Adipocyte (in vitro differentiated cells): Measurements from ENCODE around the gene MAP3K4.

ENCODE experiments used
- DNase-seq: peaks from one replicate; pipeline ENCODE4 v3.0.0-alpha.2; 2015; ENCODE audit warnings: low read depth
- H3K27me3 ChIP-seq: replicated peaks from 2 replicates; pipeline ENCODE4 v1.7.0; 2013; ENCODE audit warnings: mild to moderate bottlenecking, low read length, moderate library complexity; ENCODE audit not compliant: control insufficient read depth, insufficient read depth
- H3K36me3 ChIP-seq: 2 replicates; pipeline ENCODE4 v1.7.0; 2013; ENCODE audit warnings: low read length, mild to moderate bottlenecking, moderate library complexity; ENCODE audit not compliant: control insufficient read depth, insufficient read depth, severe bottlenecking
- H3K4me1 ChIP-seq: 2 replicates; pipeline ENCODE4 v1.7.0; 2013; ENCODE audit warnings: mild to moderate bottlenecking, low read length, moderate library complexity; ENCODE audit not compliant: control insufficient read depth, insufficient read depth
- H3K4me3 ChIP-seq: 2 replicates; pipeline ENCODE4 v1.7.0; 2013; ENCODE audit warnings: mild to moderate bottlenecking, low read length, moderate library complexity
- H3K9ac ChIP-seq: 2 replicates; pipeline ENCODE4 v1.7.0; 2013; ENCODE audit warnings: mild to moderate bottlenecking, low read length, moderate library complexity
- H3K9me3 ChIP-seq: 2 replicates; pipeline ENCODE4 v1.7.0; 2013; ENCODE audit warnings: mild to moderate bottlenecking, low read length, moderate library complexity; ENCODE audit not compliant: control insufficient read depth

The MAP3K4 gene

GRCh38 chr6:161139304-161139765 is 147.8 kb downstream of the MAP3K4 start:
- DNase-seq: no peak
- peaks cover 1% of the 10 kb centered on the region for H3K4me1 ChIP-seq
- H3K27me3 ChIP-seq: no peaks in the 10 kb centered on the region
- no peak overlapping the region for H3K9ac ChIP-seq
- peaks cover 7% of the 10 kb centered on the region for H3K36me3 ChIP-seq
- H3K9me3 ChIP-seq: no peaks in the 10 kb centered on the region
- H3K4me3 ChIP-seq: no peak overlapping the region

- no peaks in the 10 kb centered on the region for H3K4me1 ChIP-seq
- H3K9me3 ChIP-seq: no peaks in the 10 kb centered on the region
- peaks cover 8% of the 10 kb centered on the region for H3K36me3 ChIP-seq
- H3K9ac ChIP-seq: no peak overlapping the region
- no peak for DNase-seq
- H3K27me3 ChIP-seq: no peaks in the 10 kb centered on the region
- no peak overlapping the region for H3K4me3 ChIP-seq
Observed at GRCh38 chr6:161139766-161140553, 148.4 kb downstream of the MAP3K4 start.

GRCh38 chr6:161140554-161140875 is 148.9 kb downstream of the MAP3K4 start:
- Histone ChIP-seq H3K4me1 (no peaks in the 10 kb centered on the region), H3K4me3 (no peak overlapping the region), H3K9ac (no peak overlapping the region), H3K9me3 (no peaks in the 10 kb centered on the region), H3K27me3 (no peaks in the 10 kb centered on the region), H3K36me3 (peaks cover 12% of the 10 kb centered on the region)
- DNase-seq: no peak

- Histone ChIP-seq H3K36me3 (peaks cover 15% of the 10 kb centered on the region), H3K4me3 (no peak overlapping the region), H3K27me3 (no peaks in the 10 kb centered on the region), H3K9me3 (no peaks in the 10 kb centered on the region), H3K9ac (no peak overlapping the region), H3K4me1 (no peaks in the 10 kb centered on the region)
- no peak for DNase-seq
Observed at GRCh38 chr6:161141173-161141572, 149.6 kb downstream of the MAP3K4 start.

- Histone ChIP-seq H3K4me1 (no peaks in the 10 kb centered on the region), H3K9me3 (no peaks in the 10 kb centered on the region), H3K4me3 (no peak overlapping the region), H3K27me3 (no peaks in the 10 kb centered on the region), H3K36me3 (peaks cover 17% of the 10 kb centered on the region), H3K9ac (no peak overlapping the region)
- DNase-seq: no peak
Observed at GRCh38 chr6:161142957-161143296, 151.4 kb downstream of the MAP3K4 start.

GRCh38 chr6:161143663-161144430 is 152.3 kb downstream of the MAP3K4 start:
- H3K36me3 ChIP-seq: peaks cover 25% of the 10 kb centered on the region
- DNase-seq: no peak

GRCh38 chr6:161150136-161150535 is 158.6 kb downstream of the MAP3K4 start:
- DNase-seq: no peak
- no peaks in the 10 kb centered on the region for H3K4me1 ChIP-seq
- H3K9me3 ChIP-seq: no peaks in the 10 kb centered on the region
- H3K36me3 ChIP-seq: peaks cover 25% of the 10 kb centered on the region
- H3K27me3 ChIP-seq: no peaks in the 10 kb centered on the region
- no peak overlapping the region for H3K9ac ChIP-seq
- H3K4me3 ChIP-seq: no peak overlapping the region

More at GRCh38 chr6:161143663-161144430, 152.3 kb downstream of the MAP3K4 start:
- H3K9me3 ChIP-seq: no peaks in the 10 kb centered on the region
- no peak overlapping the region for H3K9ac ChIP-seq
- no peak overlapping the region for H3K4me3 ChIP-seq
- H3K27me3 ChIP-seq: no peaks in the 10 kb centered on the region
- H3K4me1 ChIP-seq: no peaks in the 10 kb centered on the region

- Histone ChIP-seq H3K36me3 (peaks cover 22% of the 10 kb centered on the region), H3K4me1 (no peaks in the 10 kb centered on the region), H3K9me3 (no peaks in the 10 kb centered on the region), H3K4me3 (no peak overlapping the region), H3K27me3 (no peaks in the 10 kb centered on the region), H3K9ac (no peak overlapping the region)
- DNase-seq: no peak
Observed at GRCh38 chr6:161150566-161150965, 159.0 kb downstream of the MAP3K4 start.

- H3K27me3 ChIP-seq: no peaks in the 10 kb centered on the region
- no peaks in the 10 kb centered on the region for H3K4me1 ChIP-seq
- no peaks in the 10 kb centered on the region for H3K9me3 ChIP-seq
- no peak overlapping the region for H3K9ac ChIP-seq
- no peak for DNase-seq
- no peak overlapping the region for H3K4me3 ChIP-seq
- peaks cover 21% of the 10 kb centered on the region for H3K36me3 ChIP-seq
Observed at GRCh38 chr6:161151059-161151645, 159.6 kb downstream of the MAP3K4 start.

- Histone ChIP-seq H3K4me3 (no peak overlapping the region), H3K36me3 (peaks cover 16% of the 10 kb centered on the region), H3K9me3 (no peaks in the 10 kb centered on the region), H3K27me3 (no peaks in the 10 kb centered on the region), H3K4me1 (no peaks in the 10 kb centered on the region), H3K9ac (no peak overlapping the region)
- no peak for DNase-seq
Observed at GRCh38 chr6:161151660-161152526, 160.3 kb downstream of the MAP3K4 start.

- Histone ChIP-seq H3K4me1 (no peaks in the 10 kb centered on the region), H3K27me3 (no peaks in the 10 kb centered on the region), H3K9ac (no peak overlapping the region), H3K9me3 (no peaks in the 10 kb centered on the region), H3K4me3 (no peak overlapping the region), H3K36me3 (peaks cover 16% of the 10 kb centered on the region)
- DNase-seq: no peak
Observed at GRCh38 chr6:161152527-161152862, 160.9 kb downstream of the MAP3K4 start.
